NCI-H2227 (cell line): ENCODE results near the gene PABPC1L2B.
"Not testable (repeated sequence)": the region's sequence is repeated elsewhere in the genome, so short reads cannot be mapped to it uniquely, and the experiment has no call there.

Source experiments
- DNase-seq: peaks from one replicate; lab custom pipeline; 2025; ENCODE audit not compliant: unreplicated experiment; lab: John Stamatoyannopoulos, UW

The PABPC1L2B gene

GRCh38 chrX:73002733-73003132 is at the start of gene PABPC1L2B:
PABPC1L2B (plus strand) TSS chrX:73002939; CDS start chrX:73003643, 704 bp downstream.
- DNase-seq: not testable (repeated sequence)

- DNase-seq: not testable (repeated sequence)
Observed at GRCh38 chrX:72959971-72960370, 42.8 kb upstream of the PABPC1L2B start.

GRCh38 chrX:72971859-72972258 is 30.9 kb upstream of the PABPC1L2B start:
- DNase-seq: not testable (repeated sequence)

GRCh38 chrX:72974885-72975284 is 27.9 kb upstream of the PABPC1L2B start:
- not testable (repeated sequence) for DNase-seq

DNA sequence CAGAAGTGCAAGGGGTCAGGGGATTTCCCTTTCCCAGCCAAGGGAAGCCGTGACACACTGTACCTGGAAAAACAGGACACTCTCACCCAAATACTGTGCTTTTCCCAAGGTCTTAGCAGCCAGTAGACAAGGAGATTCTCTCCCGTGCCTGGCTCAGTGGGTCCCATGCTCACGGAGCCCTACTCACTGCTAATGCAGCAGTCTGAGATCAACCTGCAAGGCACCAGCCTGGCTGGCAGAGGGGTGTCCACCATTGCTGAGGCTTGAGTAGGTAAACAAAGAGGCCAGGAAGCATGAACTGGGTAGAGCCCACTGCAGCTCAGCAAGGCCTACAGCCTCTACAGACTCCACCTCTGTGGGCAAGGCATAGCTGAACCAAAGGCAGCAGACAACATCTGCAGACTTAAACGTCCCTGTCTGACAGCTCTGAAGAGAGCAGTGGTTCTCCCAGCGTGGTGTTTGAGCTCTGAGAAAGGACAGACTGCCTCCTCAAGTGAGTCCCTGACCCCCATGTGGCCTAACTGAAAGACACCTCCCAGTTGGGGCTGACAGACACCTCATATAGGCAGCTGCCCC is 21.8 kb upstream of the PABPC1L2B start:
- not testable (repeated sequence) for DNase-seq

DNA sequence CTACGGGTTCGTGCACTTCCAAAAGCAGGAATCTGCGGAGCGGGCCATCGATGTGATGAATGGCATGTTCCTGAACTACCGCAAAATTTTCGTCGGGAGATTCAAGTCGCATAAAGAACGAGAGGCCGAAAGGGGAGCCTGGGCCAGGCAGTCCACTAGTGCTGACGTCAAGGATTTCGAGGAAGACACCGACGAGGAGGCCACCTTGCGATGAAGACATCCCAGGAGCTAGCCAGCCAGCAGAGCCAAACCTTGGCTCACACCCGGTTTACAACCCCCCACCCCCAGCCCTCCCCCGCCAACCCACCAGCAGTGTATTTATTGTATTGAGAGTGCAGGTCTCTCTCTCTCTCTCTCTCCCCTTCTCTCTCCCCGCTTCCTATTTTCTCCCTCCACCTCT is 1.3 kb downstream of the PABPC1L2B start:
- not testable (repeated sequence) for DNase-seq

- no peak for DNase-seq
Observed at GRCh38 chrX:73021361-73022092, 18.8 kb downstream of the PABPC1L2B start.

DNA sequence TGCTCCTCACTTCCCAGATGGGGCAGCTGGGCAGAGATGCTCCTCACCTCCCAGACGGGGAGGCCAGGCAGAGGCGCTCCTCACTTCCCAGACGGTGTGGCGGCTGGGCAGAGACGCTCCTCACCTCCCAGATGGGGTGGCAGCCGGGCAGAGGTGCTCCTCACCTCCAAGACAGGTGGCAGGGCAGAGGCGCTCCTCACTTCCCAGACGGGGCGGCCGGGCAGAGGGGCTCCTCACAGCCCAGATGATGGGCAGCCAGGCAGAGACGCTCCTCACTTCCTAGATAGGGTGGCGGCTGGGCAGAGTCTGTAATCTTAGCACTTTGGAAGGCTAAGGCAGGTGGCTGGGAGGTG is 19.3 kb downstream of the PABPC1L2B start:
- DNase-seq: not testable (repeated sequence)

DNA sequence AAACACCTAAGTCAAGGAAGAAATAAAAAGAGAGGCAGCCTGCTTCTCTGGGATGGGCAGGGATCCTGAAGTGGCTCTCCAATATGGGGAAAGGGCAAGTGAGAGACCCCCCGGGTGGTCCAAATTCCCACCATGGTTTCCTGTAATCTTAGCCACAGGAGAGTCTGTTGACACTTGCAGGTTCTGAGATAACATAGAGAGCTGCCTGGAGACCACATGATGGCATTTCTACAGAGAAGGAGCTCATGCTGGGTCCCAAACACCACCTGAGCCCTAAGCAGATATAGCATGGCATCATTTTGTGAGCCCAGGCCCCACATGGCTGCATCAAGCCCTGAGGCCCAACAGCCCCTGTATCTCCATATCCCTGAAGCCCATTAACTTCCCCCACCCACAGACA is 26.1 kb downstream of the PABPC1L2B start:
- no peak for DNase-seq
